Testis (tissue), 3 donors: ENCODE results near the gene LRRTM3. TPM values are rescaled to one million over a fixed set of nuclear protein-coding genes. Genes with fewer than 3 reads are reported as not detected.

ENCODE experiments used
- DNase-seq: peaks from one replicate; pipeline ENCODE4 v3.0.0-alpha.2; 2019
- H3K27ac ChIP-seq, 2 donors: fragments of 200-600 bp; sonication (generic); one replicate each; pipeline ENCODE4 v1.5.1; 2019
- H3K27me3 ChIP-seq: fragments of 200-600 bp; sonication (generic); one replicate; pipeline ENCODE4 v1.5.1; 2019
- H3K36me3 ChIP-seq: fragments of 200-600 bp; sonication (generic); one replicate; pipeline ENCODE4 v1.5.1; 2017; ENCODE audit warnings: low read depth; ENCODE audit errors: missing control alignments
- H3K4me1 ChIP-seq: fragments of 200-600 bp; sonication (generic); one replicate; pipeline ENCODE4 v1.5.1; 2019
- H3K4me3 ChIP-seq, 2 donors: fragments of 200-600 bp; sonication (generic); one replicate each; pipeline ENCODE4 v1.5.1; 2017 to 2019
- H3K9me3 ChIP-seq: fragments of 200-600 bp; sonication (generic); one replicate; pipeline ENCODE4 v1.5.1; 2017
- CTCF ChIP-seq, 3 experiments: fragments of 450-650 bp in 2 of 3; fragments of 200-600 bp in 1 of 3; sonication (generic) in 1 of 3; IDR thresholded peaks; one replicate each; pipeline ENCODE4 v1.5.1; 2016 to 2019; ENCODE audit warnings: antibody characterized with exemption in 3 of 3, mild to moderate bottlenecking in 2 of 3, moderate library complexity in 1 of 3
- POLR2A ChIP-seq: fragments of 450-650 bp; IDR thresholded peaks from one replicate; pipeline ENCODE4 v1.6.1; 2017; ENCODE audit warnings: antibody characterized with exemption, mild to moderate bottlenecking, moderate library complexity
- WGBS, 2 donors: methylation state at CpG; one replicate each; pipeline ENCODE4 v1.1.5; 2018; 5-methylcytosine and 5-hydroxymethylcytosine counted together
- intact Hi-C: fragments of 100-400 bp; cut with DNase I; formaldehyde crosslinking; loops from one replicate; pipeline ENCODE4 v1.15.1; 2023; ENCODE audit warnings: low total_unique reads
- polyA plus RNA-seq: library from polyadenylated mRNA; stranded (reverse); fragments of 350-450 nt; fragmentation: Illumina TruSeq; extraction: RNeasy Lipid Tissue Mini Kit (QIAGEN cat#74804); gene quantifications from one replicate; pipeline ENCODE4 v1.2.3, GENCODE V29; 2014; ENCODE audit warnings: low read depth, low replicate concordance; ENCODE audit not compliant: insufficient read depth
- total RNA-seq, 2 donors: library from RNA; depleted of rRNA; stranded (reverse); fragments of >200 nt; gene quantifications; one replicate each; pipeline ENCODE4 v1.2.3, GENCODE V29; 2016

Gene LRRTM3
- total and polyA plus RNA-seq, 3 donors from 2014 or later, result 0.94 to 14.0 (median 10.5) TPM

DNA sequence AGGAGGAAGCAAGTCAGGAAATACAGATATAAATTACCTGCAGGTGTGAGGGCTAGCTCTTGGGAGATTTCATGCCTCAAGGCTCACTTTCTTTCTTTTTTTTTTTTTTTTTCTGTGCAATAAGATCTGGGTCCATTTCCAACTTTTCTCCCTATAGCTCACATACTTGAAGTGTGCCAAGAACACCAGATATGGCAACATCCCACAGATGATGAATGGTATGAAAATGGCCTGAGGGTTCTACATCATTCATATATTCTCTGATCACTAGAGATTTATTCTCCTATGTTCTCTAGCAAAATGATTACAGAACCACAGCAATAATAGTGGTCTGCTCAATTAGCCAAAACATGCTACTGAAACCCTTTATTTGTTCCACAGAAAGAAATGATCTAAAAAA, 117.2 kb downstream of the LRRTM3 start:
- Histone ChIP-seq H3K4me1 (no peaks in the 10 kb centered on the region), H3K27ac (no peak overlapping the region), H3K27me3 (no peaks in the 10 kb centered on the region), H3K4me3 (no peak overlapping the region), H3K9me3 (no peaks in the 10 kb centered on the region), H3K36me3 (no peaks in the 10 kb centered on the region)
- no peak for DNase-seq
- no peak for TF ChIP-seq POLR2A
- TF ChIP-seq CTCF (IDR thresholded peaks at IDR 0.05), result no peak
- intact Hi-C loops, result no loop called here

DNA sequence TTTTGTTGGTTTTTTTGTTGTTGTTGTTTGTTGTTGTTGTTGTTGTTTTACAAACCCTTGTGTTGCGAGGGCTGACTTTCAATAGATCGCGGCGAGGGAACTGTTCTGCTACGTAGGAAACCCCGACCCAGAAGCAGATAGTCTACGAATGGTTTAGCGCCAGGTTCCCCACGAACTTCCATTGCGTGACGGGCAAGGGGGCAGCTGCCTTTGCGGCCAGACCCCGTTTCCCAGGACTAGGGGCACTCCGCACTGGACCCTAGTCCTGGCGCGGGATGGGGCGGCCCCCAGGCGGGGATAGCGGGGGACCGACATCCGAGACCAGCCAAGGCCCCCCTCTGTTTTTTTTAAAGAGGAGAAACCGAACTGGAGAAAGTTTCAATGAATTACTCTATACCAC, 119.6 kb downstream of the LRRTM3 start:
- no peak overlapping the region for H3K4me3 ChIP-seq
- TF ChIP-seq POLR2A (no peak), CTCF (IDR thresholded peaks at IDR 0.05) (no peak)
- no peaks in the 10 kb centered on the region for H3K36me3 ChIP-seq
- intact Hi-C loops, result no loop called here
- no peak for DNase-seq
- no peaks in the 10 kb centered on the region for H3K4me1 ChIP-seq
- H3K27ac ChIP-seq, result no peak overlapping the region
- no peaks in the 10 kb centered on the region for H3K27me3 ChIP-seq
- H3K9me3 ChIP-seq, result no peaks in the 10 kb centered on the region
- WGBS, 2 donors, result 50 to 65% methylated on average over 21 to 22 of the region's 22 CpGs

DNA sequence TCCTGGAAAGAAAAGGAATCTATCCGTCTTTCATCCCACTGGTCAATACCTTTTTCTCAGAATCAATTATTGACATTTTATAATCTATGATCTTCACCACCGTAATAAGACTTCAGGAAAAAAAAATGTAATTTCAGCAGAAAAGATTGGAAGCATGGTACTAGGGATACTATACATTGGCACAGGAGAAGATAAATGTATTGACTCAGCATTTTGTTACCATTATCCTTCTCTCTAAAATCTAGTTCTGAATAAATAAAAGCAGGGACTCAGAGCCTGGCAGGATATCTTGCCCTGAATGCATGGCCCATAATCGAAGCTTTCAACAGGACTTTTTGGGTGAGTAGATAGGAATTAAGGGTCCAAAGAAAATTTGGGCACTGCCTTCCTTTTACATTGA, 120.7 kb downstream of the LRRTM3 start:
- no peaks in the 10 kb centered on the region for H3K36me3 ChIP-seq

DNA sequence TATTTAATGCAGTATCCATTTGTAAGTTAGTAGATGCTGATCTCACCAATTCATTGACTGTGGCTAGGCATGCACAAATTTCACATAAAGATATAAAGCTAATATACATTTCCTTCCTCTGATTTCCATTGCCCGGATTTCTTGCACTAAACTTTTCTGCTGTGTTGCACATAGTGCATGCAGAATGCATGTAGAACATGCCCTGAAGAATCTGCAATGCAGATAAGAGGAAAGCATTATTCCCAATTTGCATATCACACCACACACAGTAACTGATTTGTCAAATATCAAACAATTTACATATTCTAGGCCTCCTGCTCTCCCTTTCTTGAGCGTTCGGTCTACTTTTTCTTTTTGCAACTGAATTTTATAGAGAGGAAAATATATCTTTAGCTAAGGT, 124.2 kb downstream of the LRRTM3 start:
- DNase-seq, result no peak
- H3K4me3 ChIP-seq, result no peak overlapping the region
- no peaks in the 10 kb centered on the region for H3K36me3 ChIP-seq
- H3K27ac ChIP-seq, result no peak overlapping the region
- no peaks in the 10 kb centered on the region for H3K9me3 ChIP-seq
- no peaks in the 10 kb centered on the region for H3K27me3 ChIP-seq
- TF ChIP-seq CTCF (IDR thresholded peaks at IDR 0.05), result no peak
- TF ChIP-seq POLR2A, result no peak
- H3K4me1 ChIP-seq, result no peaks in the 10 kb centered on the region
- WGBS, 2 donors, result 81 to 83% methylated on average over 3 of the region's 3 CpGs
- intact Hi-C loops, result no loop called here

More for the DNA sequence above, 120.7 kb downstream of the LRRTM3 start:
- 87 to 89% methylated on average over 3 of the region's 3 CpGs for WGBS, 2 donors
- intact Hi-C loops, result no loop called here
- Histone ChIP-seq H3K27ac (no peak overlapping the region), H3K4me1 (no peaks in the 10 kb centered on the region), H3K4me3 (no peak overlapping the region), H3K9me3 (no peaks in the 10 kb centered on the region), H3K27me3 (no peaks in the 10 kb centered on the region)
- no peak for TF ChIP-seq POLR2A
- no peak for TF ChIP-seq CTCF (IDR thresholded peaks at IDR 0.05)
- DNase-seq, result no peak

- no peaks in the 10 kb centered on the region for H3K9me3 ChIP-seq
- intact Hi-C loops, result no loop called here
- H3K36me3 ChIP-seq, result no peaks in the 10 kb centered on the region
- H3K4me1 ChIP-seq, result no peaks in the 10 kb centered on the region
- H3K4me3 ChIP-seq, result no peak overlapping the region
- no peaks in the 10 kb centered on the region for H3K27me3 ChIP-seq
- no peak overlapping the region for H3K27ac ChIP-seq
- TF ChIP-seq CTCF (IDR thresholded peaks at IDR 0.05), result no peak
- no peak for TF ChIP-seq POLR2A
- DNase-seq, result no peak
- 51% methylated on average over 5 of the region's 5 CpGs for WGBS, 2 donors
Measured at GRCh38 chr10:67050415-67050814, 124.6 kb downstream of the LRRTM3 start.
